ENCODE results near the gene TNN.

TNN gene

Small RNAs within 50 kb of the gene (small RNA-seq; reads per million reads assigned to genes)
- 0 reads per million in 2 experiments for gene RF00019

Measured in SK-N-DZ (cell line).